GM19455 (cell line): ENCODE data around the gene C2orf72.
"Not testable (repeated sequence)": the region's sequence is repeated elsewhere in the genome, so short reads cannot be mapped to it uniquely, and the experiment has no call there.

Experiments
- ATAC-seq: cut with Tn5 transposase; IDR thresholded peaks from one replicate; pipeline ENCODE4 v1.9.1; 2021; ENCODE audit not compliant: unreplicated experiment

C2orf72 gene

DNA sequence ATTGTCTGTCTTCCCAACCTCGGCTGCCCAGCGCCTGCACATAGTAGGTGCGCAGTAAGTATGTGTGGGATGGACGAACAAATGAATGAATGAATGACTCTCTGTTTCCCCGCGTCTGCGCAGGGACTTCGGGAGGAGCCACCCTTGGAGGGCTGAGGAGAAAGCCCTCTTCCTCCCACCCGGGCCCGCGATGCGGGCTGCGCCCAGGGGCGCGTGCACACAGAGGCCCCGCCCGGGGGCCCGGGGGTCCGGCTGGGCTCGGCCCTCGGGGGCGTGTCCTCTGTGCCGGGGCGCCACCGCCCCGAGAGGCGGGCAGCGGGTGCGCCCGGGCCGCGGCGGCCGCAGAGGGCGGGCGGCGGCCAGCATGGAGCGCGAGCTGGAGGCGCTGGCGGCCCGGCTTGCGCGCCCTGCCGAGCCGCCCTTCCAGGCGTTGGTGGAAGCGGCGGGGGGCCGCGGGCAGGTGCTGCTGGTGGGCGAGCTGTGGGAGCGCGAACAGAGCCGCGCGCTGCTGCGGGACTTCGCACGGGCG, at the start of gene C2orf72:
C2orf72 (plus strand) TSS at position 322 of the 529 bp plus-strand sequence; CDS start at position 365, 43 bp downstream.
- ATAC-seq, result no peak

GRCh38 chr2:230989731-230990130, 47.6 kb upstream of the C2orf72 start:
- no peak for ATAC-seq

- ATAC-seq, result no peak
Observed at GRCh38 chr2:230990131-230990898, 47.0 kb upstream of the C2orf72 start.

DNA sequence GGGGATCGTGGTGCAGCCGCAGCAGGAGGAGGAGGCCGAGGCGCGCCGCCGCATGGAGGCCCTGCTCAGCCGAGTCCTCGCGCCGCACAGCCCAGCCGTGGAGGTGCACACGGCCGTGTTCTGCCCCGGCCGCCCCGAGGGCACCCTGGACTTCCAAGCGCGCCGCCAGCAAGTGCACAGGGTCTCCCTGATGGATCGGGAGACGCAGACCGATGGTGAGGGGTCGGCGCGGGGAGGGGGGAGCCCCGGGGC, 46.5 kb upstream of the C2orf72 start:
- ATAC-seq, result no peak

- no peak for ATAC-seq
Observed at GRCh38 chr2:230991598-230991997, 45.7 kb upstream of the C2orf72 start.

DNA sequence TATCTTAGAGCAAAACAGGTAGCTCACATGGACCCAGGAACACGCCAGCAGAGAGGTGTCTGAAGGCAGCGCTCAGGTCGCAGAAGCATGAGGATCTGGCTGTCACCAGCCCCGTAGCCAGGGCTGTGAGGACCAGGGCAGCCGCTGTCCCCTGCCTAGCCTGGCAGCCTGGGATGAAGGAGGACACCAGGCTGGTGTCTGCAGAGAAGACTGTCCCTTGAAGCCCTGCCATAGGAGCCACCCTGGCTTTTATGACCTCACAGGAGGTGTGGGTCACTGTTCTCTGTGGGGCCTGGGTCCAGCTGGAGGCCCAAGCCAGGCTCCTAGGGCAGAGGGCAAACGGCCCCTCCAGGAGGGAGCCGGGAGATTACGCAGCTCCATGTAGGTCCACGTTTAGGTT, 41.5 kb upstream of the C2orf72 start, which contains the start of gene SPATA3:
SPATA3 (plus strand) TSS at position 301 of the 400 bp plus-strand sequence. CDS start 113 bp downstream, outside the sequence.
- ATAC-seq, result no peak

DNA sequence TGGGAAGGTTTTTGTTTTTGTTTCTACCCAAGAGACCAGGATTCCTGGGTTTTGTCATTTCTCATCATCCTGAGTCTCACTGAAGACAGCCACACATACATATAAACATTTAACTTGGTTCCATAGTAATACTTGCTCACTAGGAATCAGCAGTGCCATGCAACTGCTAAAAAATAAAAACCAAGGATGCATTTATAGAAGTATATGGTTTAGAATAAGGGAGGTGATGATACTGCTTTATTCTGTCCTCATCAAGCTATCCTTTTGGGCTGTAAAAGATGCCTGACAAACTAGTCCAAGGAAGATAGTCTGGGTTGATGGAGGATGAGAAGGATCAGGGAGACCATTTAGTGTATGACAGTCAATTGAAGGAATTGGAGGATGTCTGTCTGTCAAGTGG, 40.7 kb upstream of the C2orf72 start:
- no peak for ATAC-seq

- no peak for ATAC-seq
Observed at GRCh38 chr2:230998882-230999281, 38.4 kb upstream of the C2orf72 start.

DNA sequence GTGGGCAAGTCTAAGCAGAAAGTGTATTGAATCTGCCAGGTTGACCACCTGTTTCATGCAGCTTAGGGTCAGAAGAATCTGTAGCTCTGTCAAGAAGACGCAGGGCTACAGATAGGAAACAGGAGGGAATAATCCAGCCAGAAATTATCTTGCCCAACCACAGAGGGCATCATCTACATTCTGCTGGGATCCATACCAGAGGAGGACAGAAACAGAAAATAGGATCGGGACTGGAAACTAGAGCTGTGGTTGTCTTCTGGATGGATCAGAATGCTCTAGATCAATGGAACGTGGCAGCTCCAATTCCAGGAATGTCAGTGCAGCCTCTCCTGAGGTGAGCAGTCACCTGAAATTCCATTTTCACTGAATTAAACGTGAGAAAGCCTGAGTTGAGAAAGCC, 37.8 kb upstream of the C2orf72 start:
- ATAC-seq, result no peak

GRCh38 chr2:231000211-231000904, 37.0 kb upstream of the C2orf72 start:
- no peak for ATAC-seq

- ATAC-seq, result no peak
Observed at GRCh38 chr2:231001036-231001435, 36.3 kb upstream of the C2orf72 start.

- ATAC-seq, result no peak
Observed at GRCh38 chr2:231001921-231002320, 35.4 kb upstream of the C2orf72 start.

- no peak for ATAC-seq
Observed at GRCh38 chr2:231002641-231003040, 34.7 kb upstream of the C2orf72 start.

DNA sequence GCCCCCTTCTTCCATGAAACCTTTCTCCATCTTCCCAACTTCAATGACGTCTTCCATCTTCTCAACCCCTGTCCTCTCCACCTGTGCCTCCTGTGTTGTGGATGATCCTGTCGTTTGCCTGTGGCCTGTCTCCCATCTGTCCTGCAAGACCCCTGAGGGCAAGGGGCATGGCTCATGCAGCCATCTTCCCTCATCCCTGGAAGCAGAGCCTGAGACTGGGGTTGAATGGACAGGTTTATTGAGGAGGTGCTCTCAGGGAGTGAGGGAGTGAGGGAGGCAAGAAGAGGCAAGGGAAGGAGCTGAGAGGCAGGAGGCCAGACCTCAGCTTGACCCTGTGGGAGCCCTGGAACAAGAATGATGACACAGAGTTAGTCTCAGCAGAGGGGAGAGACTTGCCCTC, 34.1 kb upstream of the C2orf72 start:
- ATAC-seq, result no peak

DNA sequence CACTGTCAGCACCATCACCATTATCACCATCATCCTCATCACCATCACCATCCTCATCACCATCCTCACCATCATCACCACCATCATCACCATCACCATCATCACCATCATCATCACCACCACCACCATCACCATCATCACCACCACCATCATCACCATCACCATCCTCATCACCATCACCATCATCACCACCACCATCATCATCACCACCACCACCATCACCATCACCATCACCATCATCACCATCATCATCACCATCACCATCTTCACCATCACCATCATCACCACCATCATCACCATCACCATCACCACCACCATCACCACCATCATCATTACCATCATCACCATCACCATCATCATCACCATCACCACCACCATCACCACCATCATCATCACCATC, 32.4 kb upstream of the C2orf72 start:
- ATAC-seq, result not testable (repeated sequence)

GRCh38 chr2:231007286-231008098, 29.8 kb upstream of the C2orf72 start:
- ATAC-seq, result no peak

DNA sequence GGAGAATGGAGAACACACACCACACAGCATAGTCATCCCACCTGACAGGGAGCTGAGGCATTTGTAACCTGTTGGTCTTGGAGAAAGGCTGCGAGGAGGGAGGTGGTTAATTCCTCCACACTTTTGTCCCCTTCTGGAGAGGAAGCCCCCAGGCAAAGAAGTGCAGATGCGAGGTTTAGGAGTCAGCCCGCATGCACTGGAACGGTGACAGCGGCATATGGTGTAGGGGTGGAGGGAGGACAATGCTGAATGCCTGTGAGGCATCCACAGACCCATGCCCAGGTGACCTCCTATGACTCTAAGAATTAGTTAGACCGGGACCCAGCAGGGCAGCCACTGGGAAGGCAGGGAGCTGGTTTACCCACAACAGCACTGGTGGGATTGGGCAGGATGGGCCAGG, 29.2 kb upstream of the C2orf72 start:
- ATAC-seq, result no peak

DNA sequence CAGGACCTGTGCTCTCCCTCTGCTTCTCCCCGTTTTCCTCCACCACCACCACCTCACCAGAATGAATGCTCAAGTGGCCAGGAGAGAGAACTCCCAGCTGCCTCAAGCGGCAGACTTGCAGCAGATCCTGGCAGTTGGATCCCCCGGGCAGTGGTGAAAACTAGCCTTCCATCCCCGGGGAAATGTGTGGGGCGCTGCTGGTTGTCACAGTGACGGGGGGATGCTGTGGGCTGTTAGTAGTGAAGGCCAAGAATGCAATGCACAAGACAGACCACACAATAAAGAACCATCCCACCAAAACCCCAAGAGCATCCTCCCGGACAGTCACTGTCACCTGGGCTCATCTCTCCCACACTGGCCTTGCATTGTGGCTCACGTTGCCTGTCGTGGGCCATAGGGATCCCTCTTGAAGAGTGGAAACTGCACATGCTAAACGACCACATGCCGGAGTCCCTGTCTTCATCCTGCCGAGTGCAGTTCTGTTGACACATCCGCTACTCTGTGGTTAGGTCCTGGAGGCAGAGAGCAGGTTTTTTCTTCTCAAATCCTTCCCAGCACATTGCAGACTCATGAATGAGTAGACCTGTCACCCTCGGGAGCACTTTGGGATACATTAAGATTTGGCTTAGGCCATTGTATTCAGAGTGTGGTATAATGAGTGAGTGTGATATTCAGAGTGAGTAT, 27.9 kb upstream of the C2orf72 start:
- ATAC-seq, result no peak

DNA sequence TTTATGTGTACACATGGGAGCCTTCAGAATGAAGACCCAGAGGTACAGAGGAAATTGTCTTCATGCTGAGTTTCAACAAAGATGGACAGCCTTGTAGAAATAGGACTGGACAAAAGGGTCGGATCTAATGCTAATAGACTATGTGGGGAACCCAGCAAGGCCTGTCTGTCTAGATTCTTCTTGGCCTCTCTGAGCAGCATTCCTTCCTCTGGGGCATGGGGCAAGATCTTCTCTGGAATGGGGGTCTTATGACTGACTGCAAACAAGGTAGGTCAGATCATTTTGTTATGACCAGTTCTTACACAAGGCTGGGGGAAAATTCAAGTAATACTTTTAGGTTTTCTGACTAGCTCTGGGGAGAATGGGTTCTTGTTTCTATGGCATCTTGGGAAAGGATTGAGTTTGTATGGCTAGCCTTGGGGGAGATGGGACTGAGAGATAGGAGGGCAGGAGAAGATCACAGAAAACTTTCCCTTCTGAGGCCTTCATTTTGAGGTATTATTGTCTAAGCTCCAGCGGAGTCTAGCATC, 27.1 kb upstream of the C2orf72 start:
- ATAC-seq, result no peak

GRCh38 chr2:231011526-231011925, 25.8 kb upstream of the C2orf72 start:
- ATAC-seq, result no peak

DNA sequence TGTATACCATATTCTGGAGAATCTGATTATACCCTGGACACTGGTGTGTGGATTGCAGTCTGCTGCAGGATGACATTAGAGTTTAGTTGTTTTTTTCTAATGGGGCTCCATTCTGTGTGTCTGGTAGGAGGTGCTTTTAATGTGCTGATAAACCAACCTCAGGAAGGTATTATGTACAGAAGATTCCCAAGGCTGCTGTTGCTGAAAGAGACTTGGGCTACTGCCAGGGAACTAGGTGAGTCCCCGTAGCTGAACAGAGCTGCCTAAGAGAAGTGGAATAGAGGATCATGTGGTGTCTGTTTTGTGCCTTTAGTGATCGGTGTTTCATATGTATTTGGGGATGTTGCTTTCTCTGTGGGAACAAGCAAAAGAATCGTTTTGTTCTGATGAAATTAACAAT, 24.9 kb upstream of the C2orf72 start:
- ATAC-seq, result no peak
